Purkinje cell (primary cell): ENCODE measurements around the gene DBT. TPM values are rescaled to one million over a fixed set of nuclear protein-coding genes. Genes with fewer than 3 reads are reported as not detected.

Source experiments
- polyA plus RNA-seq: library from polyadenylated mRNA; unstranded; fragments of >200 nt; fragmentation: Nextera tagmentation; gene quantifications from 2 replicates; pipeline ENCODE4 v1.2.1, GENCODE V29; 2014

Gene DBT
- polyA plus RNA-seq = 6.3 and 7.9 TPM in 2 replicates

DNA sequence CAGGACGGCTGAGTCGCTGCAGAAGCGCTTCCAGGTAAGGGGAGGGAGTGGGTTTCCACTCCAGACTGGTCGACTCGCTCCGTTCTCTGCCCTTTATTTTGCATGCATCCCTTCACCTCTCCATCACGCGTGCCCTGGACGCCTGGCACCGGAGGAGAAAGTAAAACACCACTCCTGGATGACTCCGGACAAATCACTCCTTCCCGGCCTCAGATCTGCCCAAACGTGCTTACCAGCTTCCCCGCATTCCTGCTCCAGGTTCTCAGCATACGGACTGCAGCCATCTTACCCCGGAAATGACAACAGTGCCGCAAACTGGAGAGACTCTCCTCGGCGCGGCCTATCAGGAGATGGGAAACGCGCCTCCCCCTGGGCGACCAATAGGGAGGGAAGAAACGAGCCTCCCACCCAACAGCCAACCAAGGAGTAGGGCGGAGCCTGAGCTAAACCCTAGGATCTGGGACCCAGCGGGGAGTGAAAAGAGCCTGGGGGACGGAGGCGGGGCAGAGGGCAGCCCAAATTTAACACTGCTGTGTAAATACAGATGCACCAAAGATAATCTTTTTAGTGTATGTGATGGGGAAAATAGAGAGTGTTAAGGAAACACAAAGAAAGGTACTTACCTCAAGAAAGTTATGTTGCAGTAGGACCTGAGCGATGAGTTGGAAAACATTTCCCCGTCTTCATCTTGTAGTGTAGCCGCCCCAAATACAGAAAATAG is at the start of gene DBT:
TSS of gene DBT (minus strand) at position 298 of the 721 bp plus-strand sequence. CDS start at position 284, 14 bp downstream.

DNA sequence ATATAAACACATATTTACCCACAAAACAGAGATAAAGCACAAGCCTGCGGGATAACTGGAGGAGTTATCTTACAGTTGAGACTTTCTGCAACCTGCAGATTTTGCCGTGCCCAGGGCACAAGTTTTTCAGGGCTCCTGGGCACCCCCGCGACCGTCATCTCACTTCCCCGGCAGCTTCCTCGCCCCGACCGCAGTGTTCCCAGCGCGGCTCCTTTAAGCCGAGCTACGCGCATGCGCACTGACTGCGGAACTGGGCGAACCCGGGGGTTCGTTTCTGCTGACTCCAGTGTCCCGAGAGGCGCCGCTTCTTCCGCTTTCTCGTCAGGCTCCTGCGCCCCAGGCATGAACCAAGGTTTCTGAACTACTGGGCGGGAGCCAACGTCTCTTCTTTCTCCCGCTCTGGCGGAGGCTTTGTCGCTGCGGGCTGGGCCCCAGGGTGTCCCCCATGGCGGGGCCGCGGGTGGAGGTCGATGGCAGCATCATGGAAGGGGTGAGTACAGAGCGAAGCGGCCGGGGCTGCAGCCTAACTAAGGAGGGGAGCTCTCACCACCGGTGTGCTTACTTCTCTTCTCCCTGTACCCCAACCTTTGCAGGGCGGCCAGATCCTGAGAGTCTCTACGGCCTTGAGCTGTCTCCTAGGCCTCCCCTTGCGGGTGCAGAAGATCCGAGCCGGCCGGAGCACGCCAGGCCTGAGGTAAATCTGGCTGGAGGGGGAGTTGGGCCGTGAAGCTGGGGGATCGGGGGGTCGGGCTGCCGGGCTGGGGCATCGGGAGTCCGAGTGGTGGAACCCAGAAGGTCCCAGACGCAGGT is 16.5 kb upstream of the DBT start, which contains the start of gene RTCA:
TSS of gene RTCA (plus strand) at position 286 of the 810 bp plus-strand sequence. CDS start at position 446, 160 bp downstream.

DNA sequence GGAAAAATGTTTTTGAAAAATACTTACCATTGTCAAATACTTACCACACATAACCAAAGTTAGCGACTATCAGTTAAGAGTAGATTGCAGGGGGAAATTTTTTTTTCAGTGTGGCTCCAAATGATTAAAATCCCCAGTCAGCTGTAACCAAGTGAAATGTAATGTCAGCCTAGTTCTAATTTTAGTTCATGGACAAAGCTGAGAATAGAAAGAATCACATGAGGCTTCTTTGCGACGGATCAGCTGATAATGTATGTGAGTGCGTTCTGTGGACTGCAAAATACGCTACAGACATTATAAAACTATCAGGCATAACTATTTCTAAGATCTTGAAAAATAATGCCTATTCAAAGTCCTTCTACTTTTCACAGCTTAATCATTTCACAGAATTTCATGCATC is 71.5 kb downstream of the DBT start, which contains the start of gene LRRC39:
TSS of gene LRRC39 (minus strand) at position 166 of the 400 bp plus-strand sequence. CDS start 9,740 bp downstream, outside the sequence.

Other genes starting within 250 kb of the DBT start
- gene SASS6, start 116.9 kb downstream of the DBT start, polyA plus RNA-seq = 5.8 and 6.6 TPM in 2 replicates
- gene TRMT13, start 116.7 kb downstream of the DBT start, polyA plus RNA-seq = 12.9 and 13.7 TPM in 2 replicates
- gene LRRC39, start 71.6 kb downstream of the DBT start, polyA plus RNA-seq = 2.4 and 4.7 TPM in 2 replicates
- 57.3 and 70.8 TPM in 2 replicates for gene RTCA, start 16.4 kb upstream of the DBT start, polyA plus RNA-seq
- gene CDC14A, start 102.7 kb upstream of the DBT start, polyA plus RNA-seq = 0.83 and 4.2 TPM in 2 replicates